KOPT-K1 (cell line): ENCODE measurements around the gene CYP1A1.
"Not testable (repeated sequence)": the region's sequence is repeated elsewhere in the genome, so short reads cannot be mapped to it uniquely, and the experiment has no call there.

Experiments
- H3K27ac ChIP-seq: fragments of 200-600 bp; sonication (generic); 2 replicates; pipeline ENCODE4 v1.5.1; 2016; ENCODE audit warnings: antibody characterized with exemption, mild to moderate bottlenecking, low read depth, low read length; ENCODE audit not compliant: poor library complexity, severe bottlenecking
- H3K36me3 ChIP-seq: fragments of 200-600 bp; sonication (generic); 2 replicates; pipeline ENCODE4 v1.5.1; 2017; ENCODE audit warnings: antibody characterized with exemption, mild to moderate bottlenecking, low read length, moderate library complexity; ENCODE audit not compliant: insufficient read depth
- H3K9me3 ChIP-seq: fragments of 200-600 bp; sonication (generic); 2 replicates; pipeline ENCODE4 v1.5.1; 2017; ENCODE audit warnings: antibody characterized with exemption, low read length, mild to moderate bottlenecking; ENCODE audit not compliant: insufficient read depth, poor library complexity, severe bottlenecking

CYP1A1 gene

DNA sequence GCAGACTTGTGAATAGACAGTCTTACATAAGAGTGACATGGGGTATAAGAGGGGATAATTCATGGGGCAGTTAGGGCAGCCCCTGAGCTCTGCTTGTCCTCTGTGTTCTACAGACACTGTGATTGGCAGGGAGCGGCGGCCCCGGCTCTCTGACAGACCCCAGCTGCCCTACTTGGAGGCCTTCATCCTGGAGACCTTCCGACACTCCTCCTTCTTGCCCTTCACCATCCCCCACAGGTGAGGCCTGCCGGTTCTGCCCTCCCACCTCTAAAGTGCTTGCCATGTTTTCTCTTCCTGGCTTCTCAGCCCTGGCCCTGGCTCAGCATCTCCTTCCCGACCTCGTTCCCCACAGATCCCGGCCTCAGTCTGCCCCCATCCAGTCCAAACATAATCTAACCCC is 26.7 kb upstream of the CYP1A1 start:
- Histone ChIP-seq H3K36me3 (no peaks in the 10 kb centered on the region), H3K9me3 (no peaks in the 10 kb centered on the region), H3K27ac (no peak overlapping the region)

GRCh38 chr15:74750751-74751150 is 25.4 kb upstream of the CYP1A1 start:
- Histone ChIP-seq H3K9me3 (no peaks in the 10 kb centered on the region), H3K36me3 (no peaks in the 10 kb centered on the region), H3K27ac (no peak overlapping the region)

DNA sequence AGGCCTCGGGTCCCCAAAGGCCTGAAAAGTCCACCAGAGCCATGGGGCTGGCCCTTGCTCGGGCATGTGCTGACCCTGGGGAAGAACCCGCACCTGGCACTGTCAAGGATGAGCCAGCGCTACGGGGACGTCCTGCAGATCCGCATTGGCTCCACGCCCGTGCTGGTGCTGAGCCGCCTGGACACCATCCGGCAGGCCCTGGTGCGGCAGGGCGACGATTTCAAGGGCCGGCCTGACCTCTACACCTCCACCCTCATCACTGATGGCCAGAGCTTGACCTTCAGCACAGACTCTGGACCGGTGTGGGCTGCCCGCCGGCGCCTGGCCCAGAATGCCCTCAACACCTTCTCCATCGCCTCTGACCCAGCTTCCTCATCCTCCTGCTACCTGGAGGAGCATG is 24.5 kb upstream of the CYP1A1 start:
- H3K27ac ChIP-seq: no peak overlapping the region
- H3K9me3 ChIP-seq: no peaks in the 10 kb centered on the region
- no peaks in the 10 kb centered on the region for H3K36me3 ChIP-seq

DNA sequence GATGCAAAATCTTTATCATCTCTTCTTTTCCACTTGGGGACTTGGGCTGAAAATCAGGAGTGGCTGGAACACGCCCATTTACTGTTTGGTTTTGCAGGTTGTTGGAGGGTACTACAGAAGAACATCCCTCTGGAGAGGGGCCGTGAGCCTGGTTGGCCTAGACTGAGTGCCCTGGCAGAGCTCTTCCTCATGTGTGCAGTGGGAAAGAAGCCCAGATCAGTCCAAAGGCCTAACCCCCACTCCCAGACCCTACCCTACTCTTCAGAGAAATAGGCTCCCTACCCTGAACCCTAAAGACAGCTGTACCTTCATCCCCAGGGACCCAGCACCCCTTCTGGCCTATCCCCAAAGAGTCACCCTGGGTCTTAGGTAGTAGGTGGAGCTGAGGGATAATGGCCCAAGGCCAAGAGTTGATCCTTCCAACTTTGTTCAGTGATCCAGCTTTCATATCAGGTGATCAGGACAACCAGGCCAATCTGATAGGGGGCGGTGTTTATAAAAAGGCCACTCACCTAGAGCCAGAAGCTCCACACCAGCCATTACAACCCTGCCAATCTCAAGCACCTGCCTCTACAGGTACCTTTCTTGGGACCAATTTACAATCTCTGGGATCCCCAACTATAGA is 23.1 kb upstream of the CYP1A1 start, which contains the start of gene CYP1A2:
Gene CYP1A2 (plus strand): TSS at position 524 of the 625 bp plus-strand sequence. CDS start 894 bp downstream, outside the sequence.
- Histone ChIP-seq H3K27ac (no peak within 1 kb of the TSS), H3K9me3 (no peaks in the 10 kb centered on the region), H3K36me3 (no peaks in the 10 kb centered on the region)

- H3K36me3 ChIP-seq: no peaks in the 10 kb centered on the region
- H3K9me3 ChIP-seq: peaks cover 8% of the 10 kb centered on the region
- H3K27ac ChIP-seq: no peak overlapping the region
Measured at GRCh38 chr15:74746389-74746788, 21.1 kb upstream of the CYP1A1 start.

GRCh38 chr15:74742422-74742821 is 17.1 kb upstream of the CYP1A1 start:
- no peaks in the 10 kb centered on the region for H3K36me3 ChIP-seq
- no peak overlapping the region for H3K27ac ChIP-seq
- peaks cover 17% of the 10 kb centered on the region for H3K9me3 ChIP-seq

- not testable (repeated sequence) for H3K27ac ChIP-seq, H3K36me3 ChIP-seq
- H3K9me3 ChIP-seq: peaks cover 17% of the 10 kb centered on the region
Measured at GRCh38 chr15:74738239-74738638, 12.9 kb upstream of the CYP1A1 start.

DNA sequence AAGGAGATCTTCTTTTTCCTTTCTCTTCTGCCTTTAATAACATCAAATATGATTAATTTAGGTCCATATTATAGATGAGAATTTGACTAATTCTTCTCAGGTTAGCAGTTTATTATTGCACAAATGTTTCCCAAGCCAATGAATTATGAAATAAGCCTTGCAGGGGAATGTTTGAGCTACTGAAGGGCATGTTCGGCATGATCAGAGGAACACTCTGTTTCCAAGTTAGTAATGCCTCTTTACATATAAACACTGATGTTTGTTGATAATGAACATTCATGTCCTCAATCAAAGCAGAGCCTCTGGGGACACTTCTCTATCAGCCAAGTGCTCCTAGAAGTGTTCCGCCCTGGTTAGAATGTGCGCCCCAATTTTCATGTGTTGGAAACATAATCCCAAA is 10.0 kb upstream of the CYP1A1 start:
- no peak overlapping the region for H3K27ac ChIP-seq
- H3K9me3 ChIP-seq: peaks cover 9% of the 10 kb centered on the region
- no peaks in the 10 kb centered on the region for H3K36me3 ChIP-seq

GRCh38 chr15:74733269-74733668 is 7.9 kb upstream of the CYP1A1 start:
- no peaks in the 10 kb centered on the region for H3K36me3 ChIP-seq
- no peak overlapping the region for H3K27ac ChIP-seq
- peaks cover 4% of the 10 kb centered on the region for H3K9me3 ChIP-seq

DNA sequence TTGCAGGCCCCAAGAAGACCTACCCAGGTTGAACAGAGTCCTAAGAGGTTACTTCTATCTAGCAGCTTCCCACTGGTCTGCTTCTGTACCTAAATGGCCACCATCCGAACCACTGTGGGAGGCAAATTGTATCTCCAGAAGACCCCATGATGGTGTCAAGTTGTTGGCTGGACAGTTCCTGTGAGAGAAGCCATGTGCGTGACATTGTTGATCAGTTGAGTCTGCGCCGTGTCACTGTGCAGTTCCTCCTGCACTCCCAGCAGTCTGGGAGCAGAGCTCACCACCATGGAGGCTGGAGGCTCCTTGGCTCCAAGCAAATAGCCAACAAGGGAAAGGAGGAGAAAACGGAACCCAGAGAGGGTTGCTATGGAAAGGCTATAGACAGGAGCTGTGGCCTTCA is 7.5 kb upstream of the CYP1A1 start:
- Histone ChIP-seq H3K9me3 (no peaks in the 10 kb centered on the region), H3K36me3 (no peaks in the 10 kb centered on the region), H3K27ac (no peak overlapping the region)

DNA sequence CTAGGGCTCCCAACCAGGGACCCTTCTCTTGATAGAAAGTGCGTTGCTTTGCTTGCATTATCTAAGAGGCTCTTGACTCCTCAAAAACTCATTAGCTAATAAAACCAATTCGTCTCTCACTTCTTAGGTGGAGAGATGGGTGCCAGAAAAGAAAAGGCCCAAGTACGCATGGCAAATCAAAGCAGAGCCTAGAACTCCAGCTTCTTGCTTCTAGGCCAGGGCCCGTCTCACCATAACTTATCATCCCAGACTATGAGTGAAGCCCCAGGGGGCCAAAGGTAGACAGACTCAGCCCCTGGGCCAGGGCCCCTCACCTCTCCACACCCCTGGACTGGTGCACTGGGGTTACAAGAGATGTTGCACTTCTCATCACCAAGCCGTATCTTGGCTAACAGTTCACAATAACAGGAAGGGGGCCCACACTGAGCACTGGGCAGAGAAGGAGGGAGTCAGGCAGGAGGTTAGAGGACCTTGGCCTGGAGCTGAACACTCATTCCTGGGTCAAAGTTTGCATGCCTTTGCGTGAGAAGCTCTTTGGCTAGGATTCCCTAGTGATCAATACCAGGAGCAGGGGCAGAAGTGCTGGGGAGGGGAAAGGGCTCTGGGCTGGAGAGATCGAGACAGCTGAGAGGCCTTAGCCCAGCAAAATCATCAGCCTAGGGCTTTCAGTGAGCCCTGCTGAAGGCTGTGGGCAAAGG is 5.4 kb upstream of the CYP1A1 start:
- Histone ChIP-seq H3K27ac (no peak overlapping the region), H3K9me3 (no peaks in the 10 kb centered on the region), H3K36me3 (no peaks in the 10 kb centered on the region)

DNA sequence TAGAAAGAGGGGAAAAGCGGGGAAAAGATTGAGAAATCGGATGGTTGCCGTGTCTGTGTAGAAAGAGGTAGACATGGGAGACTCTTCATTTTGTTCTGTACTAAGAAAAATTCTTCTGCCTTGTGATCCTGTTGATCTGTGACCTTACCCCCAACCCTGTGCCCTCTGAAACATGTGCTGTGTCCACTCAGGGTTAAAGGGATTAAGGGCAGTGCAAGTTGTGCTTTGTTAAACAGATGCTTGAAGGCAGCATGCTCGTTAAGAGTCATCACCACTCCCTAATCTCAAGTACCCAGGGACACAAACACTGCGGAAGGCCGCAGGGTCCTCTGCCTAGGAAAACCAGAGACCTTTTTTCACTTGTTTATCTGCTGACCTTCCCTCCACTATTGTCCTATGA is 4.0 kb upstream of the CYP1A1 start:
- not testable (repeated sequence) for H3K9me3 ChIP-seq, H3K36me3 ChIP-seq, H3K27ac ChIP-seq

- not testable (repeated sequence) for H3K27ac ChIP-seq, H3K9me3 ChIP-seq, H3K36me3 ChIP-seq
Measured at GRCh38 chr15:74728699-74729098, 3.4 kb upstream of the CYP1A1 start.

DNA sequence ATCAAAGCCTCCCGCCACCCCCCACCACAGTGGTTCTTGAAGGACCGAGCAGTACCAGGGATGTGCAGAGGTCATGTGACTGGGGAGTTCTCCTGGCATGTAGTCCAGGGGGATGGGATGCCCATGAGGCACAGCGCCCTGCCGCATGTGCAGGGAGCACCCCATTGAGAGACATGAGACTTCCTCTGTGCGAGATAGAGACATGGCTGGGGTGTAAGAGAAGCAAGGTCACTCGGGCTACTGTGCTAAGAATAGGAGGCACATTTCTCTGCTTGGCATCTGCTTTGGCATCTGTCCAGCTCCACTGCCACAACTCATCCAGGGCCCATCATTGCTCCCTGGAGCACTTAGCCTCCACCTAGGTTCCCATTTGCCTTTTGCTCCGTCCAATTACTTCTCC is 2.4 kb upstream of the CYP1A1 start:
- no peaks in the 10 kb centered on the region for H3K9me3 ChIP-seq
- H3K27ac ChIP-seq: no peak overlapping the region
- no peaks in the 10 kb centered on the region for H3K36me3 ChIP-seq

DNA sequence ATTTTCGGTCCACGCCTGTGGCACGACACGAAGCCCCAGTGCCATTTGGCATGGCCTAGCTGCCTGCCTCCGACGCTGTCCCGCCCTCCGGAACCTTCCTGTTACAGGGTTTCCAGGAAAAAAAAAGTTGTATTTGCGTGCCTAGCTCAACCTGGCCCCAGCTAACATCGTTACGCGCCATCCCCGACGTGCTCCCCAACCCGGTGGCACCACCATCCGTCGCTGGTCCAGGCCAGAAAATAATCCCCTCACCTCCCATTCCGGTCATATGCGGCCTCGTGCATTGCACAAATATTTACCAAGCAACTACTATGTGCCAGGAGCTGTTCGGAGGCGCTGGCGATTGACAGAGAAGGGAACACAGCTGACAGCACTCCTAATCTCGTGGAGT is 1.4 kb upstream of the CYP1A1 start:
- Histone ChIP-seq H3K36me3 (no peaks in the 10 kb centered on the region), H3K9me3 (no peaks in the 10 kb centered on the region), H3K27ac (no peak overlapping the region)
